T-helper 1 cell (primary cell): Measurements from ENCODE around the gene AARS2.

Source experiments
- DNase-seq, 5 donors: peaks; one replicate each; pipeline ENCODE4 v3.0.0-alpha.2; 2012 to 2020

Gene AARS2

DNA sequence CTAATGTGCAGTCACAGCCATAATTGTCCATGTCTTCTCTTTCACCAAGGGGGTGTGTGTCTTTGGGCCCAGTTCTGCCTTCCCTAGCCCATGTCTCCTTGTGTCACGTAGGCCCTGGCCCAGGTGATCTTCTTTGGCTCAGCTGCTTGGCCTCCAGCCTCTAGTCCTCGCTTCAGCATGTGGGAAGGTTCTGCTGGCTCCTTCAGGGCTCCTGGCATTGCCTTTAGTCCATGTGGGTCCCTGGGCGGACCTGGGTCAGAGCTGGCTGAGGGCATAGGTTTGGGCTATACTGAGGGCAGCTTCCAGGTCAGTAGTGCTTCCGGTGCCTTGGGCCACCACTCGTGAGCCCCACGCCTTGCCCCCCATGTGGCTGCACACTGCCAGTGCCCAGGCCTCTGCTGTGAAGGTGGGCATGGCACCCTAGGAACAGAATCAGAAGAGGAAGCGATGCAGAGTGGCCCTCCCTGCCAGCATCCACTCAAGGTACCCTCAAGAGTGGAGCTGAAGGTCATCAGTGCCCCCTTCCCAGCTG is 12.8 kb downstream of the AARS2 start:
- DNase-seq = no peak

DNA sequence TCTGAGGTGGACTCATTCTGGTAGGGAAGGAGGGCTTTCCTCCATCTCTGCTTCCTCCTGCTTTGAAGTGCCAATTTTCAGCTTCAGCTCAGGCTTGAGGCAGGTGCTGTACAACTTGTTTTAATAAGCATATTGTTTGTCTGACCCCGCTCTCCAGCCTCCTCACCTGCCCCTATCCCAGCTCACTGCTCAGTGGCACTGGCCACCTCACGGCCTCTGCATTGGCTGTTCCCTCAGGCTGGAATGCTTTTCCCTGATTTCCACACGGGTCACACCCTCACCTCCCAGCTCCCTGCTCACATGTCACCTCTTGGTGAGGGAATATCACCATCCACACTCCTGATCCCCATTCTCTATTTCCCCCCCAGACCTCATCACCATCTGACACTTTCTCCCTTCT is 14.3 kb downstream of the AARS2 start:
- DNase-seq = no peak

DNA sequence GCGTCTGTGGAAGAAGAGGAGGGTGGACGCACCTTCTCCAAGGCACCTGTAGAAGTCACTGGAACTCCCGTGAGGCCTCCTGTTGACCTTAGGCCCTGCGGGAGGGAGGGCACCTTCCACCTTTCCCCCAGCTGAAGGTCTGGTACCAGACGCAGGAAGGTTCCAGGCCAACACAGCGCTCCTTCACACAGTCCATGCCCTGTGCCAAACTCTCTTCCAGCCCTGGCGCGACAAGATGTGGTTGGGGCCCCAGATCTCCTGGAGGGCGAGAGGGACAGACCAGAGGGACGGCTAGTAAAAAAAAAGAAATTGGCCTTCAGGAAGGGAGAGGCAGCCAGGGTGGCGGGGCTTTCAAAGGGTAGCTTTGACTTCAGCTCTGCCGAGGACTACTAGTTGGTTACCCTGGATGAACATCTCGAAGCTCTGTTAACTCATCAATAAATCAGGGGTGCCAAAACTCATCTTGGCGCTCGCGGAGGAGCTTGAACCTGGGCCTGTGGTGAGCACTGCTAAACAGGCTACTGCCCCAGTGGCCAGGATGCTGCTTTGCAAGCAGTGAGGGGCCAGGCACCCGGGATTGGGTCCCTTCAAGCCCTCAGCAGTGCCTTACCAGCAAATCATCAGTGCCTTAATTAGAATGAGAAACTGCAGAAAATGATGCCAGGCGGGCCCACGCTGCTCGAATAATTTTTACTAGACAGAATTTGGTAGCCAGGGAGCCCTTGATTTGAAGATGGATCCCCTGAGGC is 14.9 kb downstream of the AARS2 start:
- DNase-seq = no peak

DNA sequence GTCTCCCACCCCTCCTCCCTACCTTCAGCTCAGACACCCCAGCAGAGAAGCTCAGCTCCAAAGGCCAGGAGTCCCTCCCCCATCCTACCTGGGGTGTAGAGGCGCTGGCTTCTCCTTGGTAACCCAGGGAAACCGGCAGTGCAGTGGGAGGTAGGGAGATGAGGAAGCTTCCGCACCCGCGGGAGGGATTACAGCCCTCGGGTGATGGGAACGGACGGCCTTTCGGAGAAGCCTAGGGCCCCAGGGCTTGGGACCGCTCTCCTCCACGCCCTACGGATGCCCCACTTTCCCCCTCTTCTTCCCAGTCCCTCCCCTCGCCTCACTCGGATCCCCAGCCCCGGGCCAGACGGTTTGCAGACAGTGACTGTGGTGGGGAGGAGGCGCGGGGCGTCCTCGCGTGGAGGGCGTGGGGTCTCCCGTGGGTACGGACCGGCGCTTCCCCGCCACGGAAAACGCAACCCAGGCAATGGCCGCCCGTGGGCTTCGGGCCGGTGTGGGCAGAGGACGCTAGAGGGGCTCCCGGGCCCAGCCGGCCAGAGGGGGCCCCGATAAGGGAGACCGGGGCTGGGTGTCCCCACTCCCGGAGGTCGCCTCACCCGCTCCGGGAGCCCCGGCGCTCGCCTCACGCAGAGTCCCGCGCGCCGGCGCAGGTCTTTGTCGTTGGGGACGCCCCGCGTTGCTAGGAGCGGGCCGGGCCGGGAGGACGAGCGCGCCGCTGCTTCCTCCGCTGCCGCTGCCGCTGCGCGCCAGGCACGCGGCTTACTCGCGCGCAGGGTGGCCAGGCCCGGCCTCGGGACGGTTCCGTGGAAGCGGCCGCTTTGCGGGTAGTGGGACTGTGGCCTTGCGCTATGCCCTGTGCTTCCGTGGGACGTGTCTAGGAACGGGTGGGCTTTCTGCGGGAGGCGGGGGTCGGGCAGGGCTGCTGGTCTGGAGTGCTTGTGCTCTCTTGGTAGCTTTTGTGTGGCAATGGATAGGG is 15.8 kb downstream of the AARS2 start:
- DNase-seq = peak in 3 of 5 donors; percentile 23 to 37 (median 33)

DNA sequence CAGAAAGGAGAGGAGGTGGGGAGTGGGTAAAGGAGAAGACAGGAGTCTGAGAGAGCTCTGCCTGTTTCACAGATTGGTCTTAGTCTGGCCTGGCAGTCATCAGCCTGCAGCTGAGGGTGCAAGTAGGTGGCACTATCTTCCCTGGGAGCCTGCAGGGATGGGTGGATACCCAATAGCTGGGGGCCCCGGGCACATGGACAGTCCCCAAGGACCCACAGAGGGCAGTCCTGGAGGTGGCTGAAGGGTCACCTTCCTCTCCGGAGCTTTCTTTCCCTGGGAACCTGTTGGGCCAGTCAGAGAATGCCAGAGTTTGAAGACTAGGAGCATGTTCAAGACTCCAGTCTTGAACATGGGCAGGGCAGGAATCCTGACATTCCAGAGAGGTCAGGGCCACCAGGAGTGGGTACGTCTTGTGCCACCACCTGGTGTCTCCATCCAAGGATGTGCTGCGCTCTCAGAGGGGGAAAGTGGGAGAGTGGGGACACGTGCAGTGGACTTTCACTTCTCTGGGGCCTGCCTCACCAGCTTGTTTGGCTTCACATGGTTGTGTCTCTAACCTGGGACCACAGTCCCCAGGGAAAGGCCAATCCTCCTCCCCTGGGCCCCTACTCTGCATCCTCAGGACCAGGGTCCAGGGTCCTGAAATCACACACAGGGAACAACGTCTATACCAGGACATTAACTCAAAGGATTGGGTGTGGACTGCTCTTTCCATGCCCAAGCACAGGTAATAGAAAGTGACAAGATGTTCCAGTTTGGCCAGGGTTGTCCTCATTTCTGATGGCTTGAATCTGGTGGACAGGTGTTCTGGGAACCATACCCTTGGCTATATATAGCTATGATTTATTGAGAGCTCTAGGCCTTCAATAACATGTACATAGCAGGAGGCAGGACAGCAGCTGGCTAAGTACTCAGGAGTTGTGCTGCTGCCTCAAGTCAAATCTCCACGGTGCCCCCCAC is 18.0 kb downstream of the AARS2 start:
- no peak for DNase-seq

DNA sequence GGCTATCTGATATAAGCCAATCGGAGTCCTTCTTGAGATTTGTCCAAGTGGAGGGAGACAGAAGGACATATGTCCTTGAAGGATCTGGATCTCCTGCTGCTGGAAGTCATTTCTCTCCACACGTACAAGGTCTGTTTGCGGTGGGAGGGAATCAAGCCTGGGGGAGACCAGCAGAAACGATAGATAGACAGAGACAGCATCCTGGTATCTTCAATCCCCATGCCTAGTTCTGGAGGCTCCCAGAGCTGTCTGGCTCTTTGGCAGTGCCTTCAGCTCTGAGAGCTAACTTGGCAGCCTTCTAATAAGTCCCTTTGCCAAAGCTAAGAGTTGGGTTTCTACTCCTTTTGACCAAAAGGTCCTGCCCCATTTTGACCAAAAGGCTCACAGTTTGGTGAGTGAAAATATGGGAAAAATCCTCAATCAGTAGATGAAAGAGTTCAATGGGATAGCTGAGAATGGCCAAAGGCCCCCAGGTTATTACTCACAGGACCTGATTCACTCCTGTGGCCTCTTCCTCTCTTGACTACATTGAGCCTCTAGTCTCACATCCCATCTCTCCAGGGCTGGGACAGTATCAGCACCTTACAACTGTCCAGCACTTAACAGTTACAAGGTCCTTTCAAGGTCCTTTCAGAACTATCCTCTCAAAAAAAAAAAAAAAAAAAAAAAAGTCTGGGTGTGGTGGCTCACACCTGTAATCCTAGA is 20.3 kb downstream of the AARS2 start:
- DNase-seq = no peak

DNA sequence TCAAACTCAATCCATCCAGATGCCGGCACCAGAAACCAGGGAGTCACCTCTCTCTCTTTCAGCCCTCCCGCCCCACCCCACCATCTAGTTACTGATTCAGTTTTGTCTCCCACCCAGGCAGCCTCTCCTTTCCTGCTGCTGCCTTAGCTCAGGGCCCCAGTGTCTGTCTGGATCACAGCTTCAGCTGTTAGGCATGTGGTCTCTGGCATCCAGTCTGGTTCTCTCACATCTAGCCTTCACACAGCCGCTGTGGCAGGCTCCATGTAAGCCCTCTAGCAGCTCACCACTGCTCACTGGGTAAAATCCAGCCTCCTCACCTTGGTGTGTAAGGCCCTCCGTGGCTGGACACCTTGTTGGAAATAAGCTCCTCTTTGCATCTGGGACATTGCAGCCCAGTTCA is 21.3 kb downstream of the AARS2 start:
- DNase-seq = no peak

DNA sequence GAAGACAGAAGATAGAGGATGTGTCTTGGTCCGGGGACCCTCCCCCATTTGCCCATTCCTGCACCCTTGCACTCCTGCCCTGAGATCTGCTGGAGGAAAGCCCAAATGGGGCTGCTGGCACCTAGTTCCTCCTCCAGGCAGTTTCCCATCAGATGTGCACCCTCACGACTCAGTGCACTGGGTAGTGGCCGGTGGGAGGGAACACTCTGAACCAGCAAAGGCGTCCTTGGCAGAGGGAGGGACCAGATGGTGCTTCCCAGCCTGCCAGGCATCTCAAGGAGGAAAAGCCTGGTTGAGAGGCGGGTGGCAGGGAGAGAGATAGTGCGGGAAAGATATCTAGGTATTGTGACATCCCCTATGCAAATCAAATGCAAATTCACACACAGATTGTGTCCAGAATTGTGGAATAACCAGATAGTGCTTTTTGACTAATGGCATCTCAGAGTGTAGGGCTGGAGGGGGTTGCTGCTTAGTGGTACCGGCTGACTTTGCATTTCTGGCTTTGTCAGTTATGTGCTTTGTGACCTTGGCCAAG is 23.4 kb downstream of the AARS2 start:
- no peak for DNase-seq

DNA sequence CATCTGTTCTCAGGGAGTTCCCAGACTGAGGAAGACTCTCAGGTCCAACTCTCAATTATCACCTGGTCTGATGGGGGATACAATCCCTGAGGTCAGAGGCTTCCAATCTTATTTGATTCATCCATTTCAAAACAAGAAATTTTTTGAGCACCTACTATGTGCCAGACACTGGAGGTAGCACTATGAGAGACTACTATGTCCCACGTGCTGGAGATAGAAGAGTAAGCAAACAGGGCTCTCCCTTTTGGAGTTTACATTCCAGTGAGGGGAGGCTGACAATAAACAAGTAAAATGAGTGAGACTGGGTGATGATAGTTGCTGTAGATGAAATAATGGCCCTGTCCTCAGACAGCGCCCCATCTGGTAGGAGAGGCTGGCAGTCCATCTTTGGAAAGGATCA is 26.4 kb downstream of the AARS2 start:
- no peak for DNase-seq

DNA sequence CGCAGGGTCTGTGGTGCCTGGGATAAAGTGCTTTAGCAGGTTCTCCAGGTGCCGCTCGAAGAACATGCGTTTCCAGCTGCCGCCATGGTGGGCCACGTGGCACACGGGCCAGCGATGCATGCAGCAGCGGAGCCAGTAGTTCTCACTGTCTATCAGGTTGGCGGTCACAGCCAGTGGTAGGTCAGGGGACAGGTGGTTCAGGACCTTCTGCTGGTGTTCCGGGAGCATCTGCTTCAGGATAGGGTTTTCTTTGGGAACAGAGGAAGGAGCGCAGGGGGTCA is 26.9 kb downstream of the AARS2 start:
- DNase-seq = no peak

DNA sequence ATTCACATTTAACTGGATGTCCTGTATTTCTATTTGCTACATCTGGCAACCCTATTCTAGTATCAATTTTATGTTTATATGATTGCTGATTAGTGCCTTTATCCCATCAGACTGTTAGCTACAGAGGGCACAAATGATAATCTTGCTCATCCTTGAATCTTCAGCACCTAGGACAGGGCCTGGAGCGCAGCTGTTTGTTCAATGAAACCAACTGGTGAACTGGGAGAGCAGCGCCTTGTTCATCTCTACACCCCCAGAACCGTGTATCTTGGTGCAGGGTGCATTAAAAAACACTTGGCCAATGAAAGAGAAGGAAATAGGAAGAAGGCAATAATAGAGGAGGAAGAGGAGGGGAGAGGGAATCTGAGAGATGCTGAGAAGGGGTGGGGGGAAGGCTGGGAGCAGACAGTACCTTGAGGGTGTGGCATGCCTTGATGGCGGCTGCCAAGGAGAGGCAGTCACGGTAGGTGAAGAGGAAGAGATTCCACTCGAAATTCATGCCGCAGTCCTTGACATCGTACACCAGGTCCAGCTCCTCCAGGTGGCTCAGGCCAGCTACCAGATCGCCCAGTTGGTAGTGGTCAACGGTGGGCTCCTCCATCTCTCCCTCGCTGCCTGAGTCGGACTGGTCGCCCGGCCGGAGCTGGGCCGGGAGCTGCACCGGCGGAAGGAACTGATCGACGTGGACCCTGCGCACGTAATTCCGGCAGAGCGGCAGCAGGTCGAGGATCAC is 27.4 kb downstream of the AARS2 start:
- DNase-seq = no peak

DNA sequence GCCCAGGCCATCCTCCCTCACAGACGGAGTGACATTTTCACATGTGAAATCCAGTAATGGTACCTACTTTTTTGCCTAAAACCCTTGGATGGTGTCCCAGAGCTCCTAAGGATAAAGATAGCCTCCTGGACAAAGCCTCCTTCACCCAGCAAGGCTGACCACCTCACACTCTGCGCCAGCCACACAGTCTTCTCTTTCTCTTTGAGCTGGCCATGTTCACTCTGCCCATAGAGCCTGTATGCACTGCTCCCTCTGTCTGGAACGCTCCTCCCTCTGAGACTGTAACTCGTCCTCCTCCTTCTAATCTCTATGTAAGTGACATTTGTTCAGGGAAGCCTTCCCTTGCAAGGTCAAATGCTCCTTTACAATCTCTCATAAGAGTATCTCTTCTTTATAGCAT is 28.3 kb downstream of the AARS2 start:
- no peak for DNase-seq

DNA sequence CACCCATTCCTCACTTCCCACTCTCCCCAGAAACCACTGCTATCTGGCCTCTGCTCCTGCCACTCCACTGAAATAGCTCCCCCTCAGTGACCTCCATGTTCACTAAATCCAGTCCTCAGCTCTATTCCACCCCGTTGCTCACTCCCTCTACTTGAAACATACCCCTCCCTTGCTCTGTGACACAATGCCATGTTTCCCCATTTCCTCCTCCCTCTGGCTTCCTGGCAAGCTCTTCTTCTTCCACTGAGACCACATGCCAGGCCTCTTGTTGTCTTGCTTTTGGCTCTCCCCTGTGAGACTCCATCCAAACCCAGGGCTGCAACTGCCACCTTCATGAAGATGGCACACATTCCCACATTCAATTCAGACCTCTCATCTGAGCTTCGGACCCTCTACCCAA is 29.0 kb downstream of the AARS2 start:
- no peak for DNase-seq

DNA sequence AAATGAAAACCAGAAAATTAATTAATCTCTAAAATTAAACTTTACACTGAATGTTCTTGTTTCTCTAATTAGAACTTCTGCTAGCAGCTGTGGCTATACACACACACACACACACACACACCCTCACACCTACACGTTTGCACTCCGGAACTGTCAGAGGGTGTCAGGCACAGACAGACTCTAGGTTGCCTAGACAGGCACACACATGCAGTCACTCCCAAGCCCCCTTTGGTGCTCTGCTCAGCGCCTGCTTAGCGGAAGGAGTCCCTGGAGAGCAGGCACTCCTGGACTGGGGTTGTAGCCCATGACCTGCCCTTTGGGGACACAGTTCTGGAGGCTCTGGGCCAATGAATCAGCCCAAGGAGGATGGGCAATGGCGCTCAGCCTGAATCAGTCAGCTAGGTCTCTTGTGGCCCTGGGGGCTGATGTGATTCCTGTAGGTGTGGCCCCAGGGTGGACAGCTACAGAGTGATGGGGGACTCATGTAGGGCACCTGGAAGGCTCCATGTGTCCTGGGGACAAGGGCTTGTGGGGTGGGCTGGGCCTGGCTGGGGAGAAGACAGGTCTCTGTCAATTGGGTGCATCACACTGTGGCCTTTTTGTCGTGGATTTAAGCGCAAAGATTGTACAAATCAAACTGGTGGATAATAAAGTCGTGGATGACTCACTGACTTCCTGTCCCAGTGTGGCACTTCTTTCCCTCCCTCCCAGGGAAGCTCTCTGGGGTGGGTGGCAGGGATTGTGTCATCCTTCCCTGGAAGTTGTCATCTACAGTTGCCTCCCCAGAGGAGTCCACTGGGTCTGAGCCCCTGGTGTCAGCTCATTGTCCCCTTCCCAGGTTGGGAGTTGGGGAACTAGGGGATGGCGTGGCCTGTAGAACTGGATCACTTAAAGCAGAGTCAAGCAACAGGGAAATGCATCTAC is 34.1 kb downstream of the AARS2 start:
- DNase-seq = no peak

DNA sequence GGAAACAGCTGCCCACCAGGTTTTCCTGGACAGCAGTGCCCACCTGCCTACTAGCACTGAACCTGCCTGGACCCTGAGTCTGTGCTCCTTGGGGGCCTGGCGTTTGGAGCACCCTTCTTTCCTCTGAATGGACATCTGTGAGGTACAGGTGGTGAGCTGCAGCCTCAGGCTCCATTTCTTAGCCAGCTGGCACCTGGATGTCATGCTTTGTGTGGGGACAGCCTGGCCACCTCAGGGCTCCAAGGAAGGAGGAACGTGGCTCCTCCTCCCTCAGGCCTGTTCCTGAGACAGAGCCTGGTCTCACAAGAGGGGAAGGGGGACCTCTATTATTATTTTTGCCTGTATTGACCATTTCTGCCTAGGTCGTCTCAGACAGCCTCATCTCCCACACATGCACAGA is 34.8 kb downstream of the AARS2 start:
- DNase-seq = no peak

DNA sequence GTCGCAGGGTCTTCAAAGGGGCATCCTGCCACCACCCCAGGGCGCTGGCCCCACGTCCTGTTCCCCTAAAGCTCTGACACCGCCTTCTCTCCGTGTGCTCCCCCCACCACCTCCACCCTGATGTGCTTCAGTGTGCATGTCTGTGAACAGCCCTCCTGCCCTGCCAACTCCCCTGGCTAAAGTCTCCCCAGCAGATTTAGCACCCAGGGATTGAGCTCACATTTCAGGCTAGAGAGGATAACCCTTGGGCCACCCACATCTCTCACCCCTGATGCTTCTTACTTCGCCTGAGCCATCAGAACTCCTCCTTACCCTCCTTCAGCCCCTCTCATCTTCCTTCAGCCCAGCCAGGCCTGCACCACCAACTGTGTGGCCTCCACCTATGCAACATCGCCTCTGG is 35.4 kb downstream of the AARS2 start:
- no peak for DNase-seq

DNA sequence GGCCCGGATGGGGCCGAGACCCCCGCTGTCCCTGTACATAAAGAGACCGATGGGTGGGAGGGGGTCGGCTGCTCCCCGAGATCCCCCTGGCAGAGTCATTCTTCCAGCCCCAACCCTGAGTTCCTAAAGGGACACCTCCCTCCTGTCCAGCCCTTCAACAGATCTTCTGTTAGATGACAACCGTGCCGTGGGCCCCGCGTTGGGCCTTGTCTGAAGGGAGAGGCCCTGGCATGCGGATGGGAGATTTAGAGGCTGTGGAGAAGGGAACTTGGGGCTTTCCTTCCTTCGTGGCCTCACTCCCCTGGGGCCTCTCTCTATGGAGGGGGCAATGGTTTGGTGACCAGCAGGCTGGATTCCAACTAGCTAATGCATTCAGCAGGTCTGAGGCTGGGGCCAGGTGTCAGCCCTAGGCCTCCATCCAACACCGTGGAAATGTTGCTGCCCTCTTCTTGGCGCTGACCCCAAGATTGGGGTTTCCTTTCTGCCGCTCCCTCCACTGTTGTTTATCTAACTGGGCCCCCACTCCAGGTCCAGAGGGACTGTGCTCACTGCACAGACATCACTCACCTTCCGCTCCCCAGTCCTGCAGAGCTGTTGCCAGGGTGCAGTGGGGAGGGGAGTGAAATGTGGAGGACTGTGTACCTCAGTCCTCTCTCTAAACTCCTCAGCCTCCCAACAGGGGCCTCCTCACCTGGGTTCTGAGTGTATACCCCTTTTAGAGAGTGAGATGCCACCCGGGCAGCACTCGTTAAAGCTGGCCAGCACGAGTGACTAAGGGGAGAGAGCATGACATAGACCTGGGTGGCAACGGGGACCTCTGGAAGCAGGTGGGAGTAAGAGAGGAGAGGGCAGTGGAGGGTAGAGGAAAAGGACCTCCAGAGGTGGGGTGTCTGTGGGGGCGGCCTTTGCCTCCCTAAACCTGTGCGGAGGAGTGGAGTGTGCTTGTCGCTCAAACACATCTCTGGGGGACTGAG is 36.2 kb downstream of the AARS2 start:
- no peak for DNase-seq

DNA sequence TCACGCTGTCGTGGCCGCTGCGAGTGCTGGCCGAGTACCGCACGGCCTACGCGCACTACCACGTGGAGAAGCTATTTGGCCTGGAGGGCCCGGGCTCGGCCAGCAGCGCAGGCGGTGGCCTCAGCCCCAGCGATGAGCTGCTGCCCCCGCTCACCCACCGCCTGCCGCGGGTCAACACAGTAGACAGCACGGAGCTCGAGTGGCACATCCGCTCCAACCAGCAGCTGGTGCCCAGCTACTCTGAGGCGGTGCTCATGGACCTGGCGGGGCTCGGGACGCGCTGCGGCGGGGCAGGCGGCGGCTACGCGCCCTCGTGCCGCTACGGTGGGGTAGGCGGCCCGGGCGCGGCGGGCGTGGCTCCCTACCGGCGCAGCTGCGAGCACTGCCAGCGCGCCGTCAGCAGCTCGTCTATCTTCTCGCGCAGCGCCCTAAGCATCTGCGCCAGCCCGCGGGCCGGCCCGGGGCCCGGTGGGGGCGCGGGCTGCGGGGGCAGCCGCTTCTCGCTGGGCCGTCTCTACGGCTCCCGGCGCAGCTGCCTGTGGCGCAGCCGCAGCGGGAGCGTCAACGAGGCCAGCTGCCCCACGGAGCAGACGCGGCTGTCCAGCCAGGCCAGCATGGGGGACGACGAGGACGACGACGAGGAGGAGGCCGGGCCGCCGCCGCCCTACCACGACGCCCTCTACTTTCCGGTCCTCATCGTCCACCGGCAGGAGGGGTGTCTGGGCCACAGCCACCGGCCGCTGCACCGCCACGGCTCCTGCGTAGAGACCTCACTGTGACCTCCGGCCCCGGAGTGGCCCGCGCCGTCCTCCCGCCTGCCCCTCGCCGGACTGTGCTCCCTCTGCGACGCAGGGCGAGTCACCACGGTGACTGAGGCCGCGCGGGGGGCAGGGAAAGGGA is 37.1 kb downstream of the AARS2 start:
- DNase-seq = no peak
